Right atrium auricular region (tissue), 2 donors: ENCODE results near the gene AHCYL2. TPM values are rescaled to one million over a fixed set of nuclear protein-coding genes. Genes with fewer than 3 reads are reported as not detected.
"Not testable (repeated sequence)": the region's sequence is repeated elsewhere in the genome, so short reads cannot be mapped to it uniquely, and the experiment has no call there.

ENCODE experiments used
- DNase-seq: peaks from one replicate; pipeline ENCODE4 v3.0.0-alpha.2; 2019; ENCODE audit warnings: low spot score
- H3K27ac ChIP-seq, 2 donors: fragments of 200-600 bp; sonication (generic); 1 replicate in 1 of 2; 2 replicates in 1 of 2; pipeline ENCODE4 v1.5.1; 2016 to 2019
- H3K27me3 ChIP-seq, 2 donors: fragments of 200-600 bp; sonication (generic); one replicate each; pipeline versions ENCODE4 v1.5.1 to v1.6.0; 2017 to 2019
- H3K36me3 ChIP-seq: fragments of 200-600 bp; sonication (generic); one replicate; pipeline ENCODE4 v1.5.1; 2016
- H3K4me1 ChIP-seq, 2 donors: fragments of 200-600 bp; sonication (generic); one replicate each; pipeline versions ENCODE4 v1.5.1 to v1.6.0; 2017 to 2019
- H3K4me3 ChIP-seq, 2 donors: fragments of 200-600 bp; sonication (generic); 1 replicate in 1 of 2; 2 replicates in 1 of 2; pipeline ENCODE4 v1.5.1; 2017 to 2019; ENCODE audit warnings: mild to moderate bottlenecking in 1 of 2, moderate library complexity in 1 of 2
- H3K9me3 ChIP-seq, 2 donors: fragments of 200-600 bp; sonication (generic); one replicate each; pipeline ENCODE4 v1.5.1; 2019
- total RNA-seq, 2 donors: library from RNA; depleted of rRNA; stranded (reverse); fragments of >200 nt; gene quantifications; one replicate each; pipeline ENCODE4 v1.1.0, GENCODE V29; 2016
- TF ChIP-seq, protein P1 (sequence below), 2 donors: fragments of 200-600 bp; sonication (generic); IDR thresholded peaks; one replicate each; pipeline ENCODE4 v1.5.1; 2019; ENCODE audit warnings: antibody characterized with exemption in 2 of 2

AHCYL2 gene
- total RNA-seq, 2 donors from 2014 or later: 5.6 to 6.5 TPM

DNA sequence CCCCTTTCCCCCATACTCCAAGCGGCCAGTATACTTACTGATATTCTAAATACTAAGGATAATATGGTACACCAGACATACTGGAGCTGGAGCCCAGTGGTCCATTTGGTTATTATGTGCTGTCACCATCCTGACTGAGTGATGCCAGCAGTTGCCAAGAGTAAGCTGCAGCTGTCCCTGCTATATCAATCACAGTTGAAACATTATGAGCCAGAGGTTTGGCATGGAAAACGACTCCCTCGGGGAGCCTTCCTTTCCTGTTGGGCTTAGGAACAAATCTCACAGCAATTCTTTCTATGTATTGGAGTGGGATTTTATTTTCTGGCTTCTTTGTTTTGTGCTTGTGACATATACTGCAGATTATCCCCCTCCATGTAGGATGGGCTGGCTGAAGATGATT is 242.0 kb downstream of the AHCYL2 start:
- Histone ChIP-seq H3K4me3 (no peak overlapping the region), H3K27ac (no peak overlapping the region), H3K4me1 (peaks cover 0 to 6% of the 10 kb centered on the region in 2 donors), H3K27me3 (no peaks in the 10 kb centered on the region), H3K9me3 (no peaks in the 10 kb centered on the region), H3K36me3 (peaks cover 14% of the 10 kb centered on the region)
- DNase-seq: no peak
- TF ChIP-seq, protein P1, sequence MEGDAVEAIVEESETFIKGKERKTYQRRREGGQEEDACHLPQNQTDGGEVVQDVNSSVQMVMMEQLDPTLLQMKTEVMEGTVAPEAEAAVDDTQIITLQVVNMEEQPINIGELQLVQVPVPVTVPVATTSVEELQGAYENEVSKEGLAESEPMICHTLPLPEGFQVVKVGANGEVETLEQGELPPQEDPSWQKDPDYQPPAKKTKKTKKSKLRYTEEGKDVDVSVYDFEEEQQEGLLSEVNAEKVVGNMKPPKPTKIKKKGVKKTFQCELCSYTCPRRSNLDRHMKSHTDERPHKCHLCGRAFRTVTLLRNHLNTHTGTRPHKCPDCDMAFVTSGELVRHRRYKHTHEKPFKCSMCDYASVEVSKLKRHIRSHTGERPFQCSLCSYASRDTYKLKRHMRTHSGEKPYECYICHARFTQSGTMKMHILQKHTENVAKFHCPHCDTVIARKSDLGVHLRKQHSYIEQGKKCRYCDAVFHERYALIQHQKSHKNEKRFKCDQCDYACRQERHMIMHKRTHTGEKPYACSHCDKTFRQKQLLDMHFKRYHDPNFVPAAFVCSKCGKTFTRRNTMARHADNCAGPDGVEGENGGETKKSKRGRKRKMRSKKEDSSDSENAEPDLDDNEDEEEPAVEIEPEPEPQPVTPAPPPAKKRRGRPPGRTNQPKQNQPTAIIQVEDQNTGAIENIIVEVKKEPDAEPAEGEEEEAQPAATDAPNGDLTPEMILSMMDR (IDR thresholded peaks at IDR 0.05): no peak

DNA sequence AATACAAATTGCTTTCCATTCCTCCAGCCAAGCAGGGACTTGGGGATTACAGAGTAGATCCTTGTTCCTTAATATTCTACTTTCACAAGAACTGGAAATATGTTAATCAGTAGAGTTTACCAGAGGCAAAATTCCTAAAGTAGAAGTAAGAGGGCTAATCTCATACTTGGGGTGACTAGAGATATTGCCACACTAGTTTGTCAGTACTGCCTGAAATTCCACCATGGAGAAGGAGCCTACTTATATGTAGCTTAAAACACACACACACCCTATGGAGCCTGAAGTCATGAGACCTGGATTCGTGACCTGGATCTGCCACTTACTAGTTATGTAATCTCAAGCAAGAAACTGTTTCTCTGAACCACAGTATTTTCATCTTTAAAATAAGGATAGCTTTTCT is 243.3 kb downstream of the AHCYL2 start:
- no peak overlapping the region for H3K27ac ChIP-seq
- peaks cover 14% of the 10 kb centered on the region for H3K36me3 ChIP-seq
- TF ChIP-seq, protein P1 (IDR thresholded peaks at IDR 0.05): no peak
- H3K9me3 ChIP-seq: no peaks in the 10 kb centered on the region
- H3K27me3 ChIP-seq: no peaks in the 10 kb centered on the region
- DNase-seq: no peak
- H3K4me1 ChIP-seq: peaks cover 0 to 6% of the 10 kb centered on the region in 2 donors
- H3K4me3 ChIP-seq: no peak overlapping the region

DNA sequence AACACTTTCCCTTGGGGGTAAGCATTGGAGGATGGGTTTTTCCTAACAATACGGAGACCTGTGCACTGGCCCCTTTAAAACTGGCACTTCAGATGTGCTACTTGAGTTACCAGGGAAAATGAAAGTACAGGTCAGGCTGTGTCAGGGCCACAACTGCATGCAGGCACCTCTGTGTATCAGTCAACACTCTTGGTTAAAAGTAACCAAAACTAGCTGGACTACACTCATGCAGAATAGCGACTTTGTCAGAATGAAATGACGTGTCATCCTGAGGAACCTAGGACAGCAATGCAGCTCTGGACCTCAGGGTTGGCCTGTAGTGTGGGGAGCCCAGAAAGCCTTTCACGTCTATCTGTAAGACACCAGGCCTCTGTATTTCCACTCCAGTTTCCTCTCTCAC is 243.7 kb downstream of the AHCYL2 start:
- no peak overlapping the region for H3K27ac ChIP-seq
- peaks cover 0 to 6% of the 10 kb centered on the region in 2 donors for H3K4me1 ChIP-seq
- H3K4me3 ChIP-seq: no peak overlapping the region
- no peaks in the 10 kb centered on the region for H3K27me3 ChIP-seq
- no peaks in the 10 kb centered on the region for H3K9me3 ChIP-seq
- peaks cover 14% of the 10 kb centered on the region for H3K36me3 ChIP-seq
- no peak for DNase-seq
- TF ChIP-seq, protein P1 (IDR thresholded peaks at IDR 0.05): no peak

DNA sequence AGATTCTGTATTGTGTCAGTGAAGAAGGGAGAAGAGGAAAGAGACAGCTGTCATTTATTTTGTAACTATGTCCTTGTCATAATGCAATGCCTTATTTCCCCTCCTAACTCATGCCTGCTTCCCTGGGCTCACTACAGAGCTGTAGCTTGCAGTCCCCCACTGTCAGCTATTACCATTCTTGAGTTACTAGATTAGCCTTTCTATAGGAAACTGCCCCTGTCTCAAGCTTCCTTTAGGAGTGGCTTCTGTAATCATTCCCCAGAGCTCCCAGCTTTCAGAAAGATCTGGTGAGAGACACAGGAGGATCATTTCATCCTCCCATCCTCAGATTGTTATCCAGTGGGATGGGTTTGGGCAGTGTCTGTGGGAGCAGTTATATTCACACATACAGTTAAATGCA is 245.1 kb downstream of the AHCYL2 start:
- DNase-seq: no peak
- Histone ChIP-seq H3K36me3 (peaks cover 14% of the 10 kb centered on the region), H3K4me1 (no peaks in the 10 kb centered on the region), H3K4me3 (no peak overlapping the region), H3K27ac (no peak overlapping the region), H3K27me3 (no peaks in the 10 kb centered on the region), H3K9me3 (no peaks in the 10 kb centered on the region)
- TF ChIP-seq, protein P1 (IDR thresholded peaks at IDR 0.05): no peak

DNA sequence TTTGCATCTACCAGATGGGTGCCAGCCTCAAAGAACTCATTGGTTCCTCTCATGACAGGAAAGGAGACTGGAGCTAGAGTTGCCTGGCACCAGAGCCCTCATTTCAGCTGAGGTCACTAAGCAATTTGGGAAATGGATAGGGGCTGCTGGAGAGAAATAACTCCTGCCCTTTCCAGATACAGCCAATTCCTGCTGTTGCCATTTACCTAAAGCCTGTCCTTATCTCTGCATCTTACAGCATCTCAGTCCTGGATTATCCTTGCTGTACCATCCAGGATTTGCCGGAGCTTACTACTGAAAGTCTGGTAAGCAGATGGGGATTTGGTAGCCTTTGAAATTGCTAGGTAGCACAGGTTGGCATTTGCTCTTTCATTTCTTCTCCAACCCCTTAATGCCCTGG is 245.6 kb downstream of the AHCYL2 start:
- H3K9me3 ChIP-seq: no peaks in the 10 kb centered on the region
- H3K27me3 ChIP-seq: no peaks in the 10 kb centered on the region
- H3K4me1 ChIP-seq: no peaks in the 10 kb centered on the region
- H3K36me3 ChIP-seq: peaks cover 14% of the 10 kb centered on the region
- no peak overlapping the region for H3K4me3 ChIP-seq
- H3K27ac ChIP-seq: no peak overlapping the region
- no peak for DNase-seq
- TF ChIP-seq, protein P1 (IDR thresholded peaks at IDR 0.05): no peak

DNA sequence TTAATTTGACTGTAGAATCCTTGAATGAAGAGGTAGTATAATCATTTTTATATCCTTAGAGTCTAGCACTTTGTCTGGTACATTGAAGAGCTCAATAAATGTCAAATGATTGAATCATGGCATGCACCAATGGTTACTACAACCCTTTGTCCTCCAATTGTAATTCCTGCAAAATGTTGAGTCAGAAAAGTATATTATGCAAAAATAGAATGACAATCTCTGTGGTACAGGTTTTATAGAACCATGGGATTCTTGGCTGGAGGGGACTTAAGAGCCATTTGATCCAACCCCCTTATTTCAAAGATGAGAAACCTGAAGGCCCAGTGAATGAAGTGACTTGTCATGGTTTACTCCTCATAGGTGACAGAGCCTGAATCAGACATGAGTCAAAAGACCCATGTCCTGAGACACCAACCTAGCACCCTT is 246.6 kb downstream of the AHCYL2 start:
- Histone ChIP-seq H3K4me3 (no peak overlapping the region), H3K9me3 (no peaks in the 10 kb centered on the region), H3K36me3 (peaks cover 14% of the 10 kb centered on the region), H3K27ac (no peak overlapping the region), H3K4me1 (no peaks in the 10 kb centered on the region), H3K27me3 (no peaks in the 10 kb centered on the region)
- TF ChIP-seq, protein P1 (IDR thresholded peaks at IDR 0.05): no peak
- DNase-seq: no peak

DNA sequence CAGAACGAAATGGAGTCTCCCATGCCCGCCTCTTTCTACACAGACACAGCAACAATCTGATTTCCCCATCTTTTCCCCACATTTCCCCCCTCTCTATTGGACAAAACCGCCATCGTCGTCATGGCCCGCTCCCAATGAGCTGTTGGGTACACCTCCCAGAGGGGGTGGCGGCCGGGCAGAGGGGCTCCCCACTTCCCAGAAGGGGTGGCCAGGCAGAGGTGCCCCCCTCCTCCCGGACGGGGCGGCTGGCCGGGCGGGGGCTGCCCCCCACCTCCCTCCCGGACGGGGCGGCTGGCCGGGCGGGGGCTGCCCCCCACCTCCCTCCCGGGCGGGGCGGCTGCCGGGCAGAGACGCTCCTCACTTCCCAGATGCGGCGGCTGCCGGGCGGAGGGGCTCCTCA is 251.1 kb downstream of the AHCYL2 start:
- not testable (repeated sequence) for DNase-seq, H3K4me3 ChIP-seq, H3K36me3 ChIP-seq, H3K27ac ChIP-seq, H3K27me3 ChIP-seq, H3K4me1 ChIP-seq, H3K9me3 ChIP-seq

DNA sequence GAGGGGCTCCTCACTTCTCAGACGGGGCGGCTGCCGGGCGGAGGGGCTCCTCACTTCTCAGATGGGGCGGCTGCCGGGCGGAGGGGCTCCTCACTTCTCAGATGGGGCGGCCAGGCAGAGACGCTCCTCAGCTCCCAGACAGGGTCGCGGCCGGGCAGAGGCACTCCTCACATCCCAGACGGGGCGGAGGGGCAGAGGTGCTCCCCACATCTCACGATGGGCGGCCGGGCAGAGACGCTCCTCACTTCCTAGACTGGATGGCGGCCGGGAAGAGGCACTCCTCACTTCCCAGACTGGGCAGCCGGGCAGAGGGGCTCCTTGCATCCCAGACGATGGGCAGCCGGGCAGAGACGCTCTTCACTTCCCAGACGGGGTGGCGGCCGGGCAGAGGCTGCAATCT is 251.6 kb downstream of the AHCYL2 start:
- H3K27me3 ChIP-seq, DNase-seq, H3K36me3 ChIP-seq, H3K4me3 ChIP-seq, H3K4me1 ChIP-seq, H3K9me3 ChIP-seq, H3K27ac ChIP-seq: not testable (repeated sequence)
